Neural crest cell (in vitro differentiated cells): ENCODE data around the gene CDH23. TPM values are rescaled to one million over a fixed set of nuclear protein-coding genes. Genes with fewer than 3 reads are reported as not detected.

Experiments
- DNase-seq: peaks from one replicate; pipeline ENCODE4 v3.0.0; 2021; ENCODE audit warnings: low read depth, mixed read lengths, low spot score
- H3K27ac Mint-ChIP-seq: one replicate; pipeline ENCODE4 v1.8.0; 2021; ENCODE audit warnings: mild to moderate bottlenecking, mixed read lengths; ENCODE audit not compliant: unreplicated experiment
- H3K27me3 Mint-ChIP-seq: 2 replicates; pipeline ENCODE4 v1.8.0; 2021; ENCODE audit warnings: low read depth, mild to moderate bottlenecking, mixed read lengths
- H3K36me3 Mint-ChIP-seq: 2 replicates; pipeline ENCODE4 v1.8.0; 2021; ENCODE audit warnings: low read depth, mild to moderate bottlenecking, mixed read lengths
- H3K4me1 Mint-ChIP-seq: 2 replicates; pipeline ENCODE4 v1.8.0; 2021; ENCODE audit warnings: mixed read lengths
- H3K4me3 Mint-ChIP-seq: one replicate; pipeline ENCODE4 v1.8.0; 2021; ENCODE audit warnings: mild to moderate bottlenecking, mixed read lengths
- H3K9me3 Mint-ChIP-seq: 2 replicates; pipeline ENCODE4 v1.8.0; 2021; ENCODE audit warnings: mixed read lengths
- CTCF ChIP-seq: fragments of 200-600 bp; sonication (generic); conservative IDR thresholded peaks from 2 replicates; pipeline ENCODE4 v1.5.0; 2021; ENCODE audit warnings: antibody characterized with exemption, mild to moderate bottlenecking
- total RNA-seq: library from RNA; stranded (reverse); gene quantifications from 2 replicates; pipeline ENCODE4 v1.2.1, GENCODE V29; 2021

CDH23 gene
- total RNA-seq, 1 donor from 2014 or later, result 2.6 TPM

GRCh38 chr10:71741029-71741428 lies 344.3 kb downstream of the CDH23 start:
- no peak for TF ChIP-seq CTCF
- no peaks in the 10 kb centered on the region for H3K36me3 Mint-ChIP-seq
- no peak overlapping the region for H3K4me3 Mint-ChIP-seq
- H3K27me3 Mint-ChIP-seq, result no peaks in the 10 kb centered on the region
- no peaks in the 10 kb centered on the region for H3K9me3 Mint-ChIP-seq
- H3K27ac Mint-ChIP-seq, result no peak overlapping the region
- no peak for DNase-seq
- H3K4me1 Mint-ChIP-seq, result no peaks in the 10 kb centered on the region

GRCh38 chr10:71741671-71742070 lies 345.0 kb downstream of the CDH23 start:
- no peaks in the 10 kb centered on the region for H3K36me3 Mint-ChIP-seq
- H3K4me1 Mint-ChIP-seq, result peaks cover 4% of the 10 kb centered on the region
- no peak overlapping the region for H3K27ac Mint-ChIP-seq
- H3K27me3 Mint-ChIP-seq, result no peaks in the 10 kb centered on the region
- H3K4me3 Mint-ChIP-seq, result no peak overlapping the region
- H3K9me3 Mint-ChIP-seq, result no peaks in the 10 kb centered on the region
- no peak for TF ChIP-seq CTCF
- no peak for DNase-seq

- no peaks in the 10 kb centered on the region for H3K36me3 Mint-ChIP-seq
These were observed 345.8 kb downstream of the CDH23 start for GRCh38 chr10:71742301-71743088.

GRCh38 chr10:71743089-71743838 lies 346.5 kb downstream of the CDH23 start:
- no peak for TF ChIP-seq CTCF
- DNase-seq, result no peak
- Mint-ChIP-seq H3K4me3 (no peak overlapping the region), H3K36me3 (no peaks in the 10 kb centered on the region), H3K4me1 (peaks cover 12% of the 10 kb centered on the region), H3K9me3 (no peaks in the 10 kb centered on the region), H3K27me3 (no peaks in the 10 kb centered on the region), H3K27ac (no peak overlapping the region)

More at GRCh38 chr10:71742301-71743088, 345.8 kb downstream of the CDH23 start:
- no peak for DNase-seq
- no peak for TF ChIP-seq CTCF
- no peaks in the 10 kb centered on the region for H3K27me3 Mint-ChIP-seq
- H3K4me3 Mint-ChIP-seq, result no peak overlapping the region
- H3K4me1 Mint-ChIP-seq, result peaks cover 8% of the 10 kb centered on the region
- no peak overlapping the region for H3K27ac Mint-ChIP-seq
- H3K9me3 Mint-ChIP-seq, result no peaks in the 10 kb centered on the region

GRCh38 chr10:71743866-71744265 lies 347.1 kb downstream of the CDH23 start:
- Mint-ChIP-seq H3K27me3 (no peaks in the 10 kb centered on the region), H3K4me3 (no peak overlapping the region), H3K4me1 (peaks cover 18% of the 10 kb centered on the region), H3K27ac (no peak overlapping the region), H3K36me3 (no peaks in the 10 kb centered on the region), H3K9me3 (no peaks in the 10 kb centered on the region)
- DNase-seq, result no peak
- TF ChIP-seq CTCF, result no peak
